Gastroesophageal sphincter (tissue), 4 donors: ENCODE data around the gene ESPNL. TPM values are rescaled to one million over a fixed set of nuclear protein-coding genes. Genes with fewer than 3 reads are reported as not detected.

Experiments used
- ATAC-seq: fragments of 150-250 bp; one replicate; pipeline ENCODE4 v1.9.1; 2016; ENCODE audit warnings: mild to moderate bottlenecking, moderate library complexity
- H3K27ac ChIP-seq, 4 donors: fragments of 200-600 bp; sonication (generic) in 3 of 4; 1 replicate in 3 of 4; 2 replicates in 1 of 4; pipeline ENCODE4 v1.5.1; 2016 to 2019
- H3K27me3 ChIP-seq: fragments of 200-600 bp; sonication (generic); one replicate; pipeline ENCODE4 v1.5.1; 2019
- H3K36me3 ChIP-seq, 2 donors: fragments of 200-600 bp; sonication (generic); one replicate each; pipeline ENCODE4 v1.5.1; 2019; ENCODE audit warnings: control low read depth in 1 of 2
- H3K4me1 ChIP-seq, 3 donors: fragments of 200-600 bp; sonication (generic); 1 replicate in 2 of 3; 2 replicates in 1 of 3; pipeline ENCODE4 v1.5.1; 2016 to 2019; ENCODE audit warnings: control low read depth in 2 of 3
- H3K4me3 ChIP-seq, 2 donors: fragments of 200-600 bp; sonication (generic); one replicate each; pipeline ENCODE4 v1.5.1; 2019; ENCODE audit warnings: mild to moderate bottlenecking in 1 of 2, moderate library complexity in 1 of 2
- H3K9me3 ChIP-seq, 3 donors: fragments of 200-600 bp; sonication (generic); one replicate each; pipeline ENCODE4 v1.5.1; 2017 to 2019; ENCODE audit warnings: control low read depth in 2 of 3
- CTCF ChIP-seq, 4 experiments: fragments of 200-600 bp in 2 of 4; fragments of 450-650 bp in 2 of 4; sonication (generic) in 1 of 4; IDR thresholded peaks; one replicate each; pipeline ENCODE4 v1.5.1; 2017 to 2019; ENCODE audit warnings: antibody characterized with exemption in 4 of 4, mild to moderate bottlenecking in 2 of 4, moderate library complexity in 2 of 4
- EP300 ChIP-seq: sonication (generic); formaldehyde crosslinking; IDR thresholded peaks from one replicate; pipeline ENCODE4 v1.6.1; 2017; ENCODE audit warnings: antibody characterized with exemption, mild to moderate bottlenecking
- POLR2A ChIP-seq, 2 donors: fragments of 450-650 bp; IDR thresholded peaks; one replicate each; pipeline ENCODE4 v1.6.1; 2017; ENCODE audit warnings: antibody characterized with exemption in 2 of 2, mild to moderate bottlenecking in 2 of 2, moderate library complexity in 1 of 2
- POLR2AphosphoS5 ChIP-seq: sonication (generic); formaldehyde crosslinking; IDR thresholded peaks from one replicate; pipeline ENCODE4 v1.6.1; 2017; ENCODE audit warnings: antibody characterized with exemption
- WGBS, 2 donors: methylation state at CpG; one replicate each; pipeline ENCODE4 v1.1.5; 2018; ENCODE audit warnings: low coverage in 1 of 2; 5-methylcytosine and 5-hydroxymethylcytosine counted together
- total RNA-seq, 4 donors: library from RNA; depleted of rRNA; stranded (reverse); fragments of >200 nt; gene quantifications; one replicate each; pipeline ENCODE4 v1.1.0, GENCODE V29; 2016

ESPNL gene
- total RNA-seq, 4 donors from 2014 or later, result 0.12 to 3.4 (median 0.31) TPM; not detected in 1

GRCh38 chr2:238126338-238126737 lies 26.2 kb downstream of the ESPNL start:
- Histone ChIP-seq H3K27me3 (no peaks in the 10 kb centered on the region), H3K4me3 (no peak overlapping the region), H3K27ac (no peak overlapping the region), H3K36me3 (peaks cover 0 to 14% of the 10 kb centered on the region in 2 donors), H3K9me3 (no peaks in the 10 kb centered on the region), H3K4me1 (peaks cover 0 to 16% (median 0%) of the 10 kb centered on the region in 3 donors)
- TF ChIP-seq POLR2A (IDR thresholded peaks at IDR 0.05) (no peak), EP300 (no peak), POLR2AphosphoS5 (no peak), CTCF (IDR thresholded peaks at IDR 0.05) (no peak)
- 88 to 100% methylated on average over 1 of the region's 2 CpGs for WGBS, 2 donors
- no peak for ATAC-seq

GRCh38 chr2:238126775-238127164 lies 26.6 kb downstream of the ESPNL start:
- H3K36me3 ChIP-seq, result peaks cover 0 to 18% of the 10 kb centered on the region in 2 donors

GRCh38 chr2:238127165-238128060 lies 27.3 kb downstream of the ESPNL start:
- ATAC-seq, result peak; percentile 71
- H3K36me3 ChIP-seq, result peaks cover 0 to 18% of the 10 kb centered on the region in 2 donors
- H3K4me1 ChIP-seq, result peaks cover 0 to 16% (median 0%) of the 10 kb centered on the region in 3 donors
- no peaks in the 10 kb centered on the region for H3K27me3 ChIP-seq
- H3K27ac ChIP-seq, result peak overlapping the region in 1 of 4 donors; percentile 31
- WGBS, 2 donors, result 14 to 20% methylated on average over 4 to 7 of the region's 36 CpGs
- H3K4me3 ChIP-seq, result peak overlapping the region in 1 of 2 donors; percentile 46
- TF ChIP-seq POLR2AphosphoS5 (no peak), EP300 (no peak), POLR2A (IDR thresholded peaks at IDR 0.05) (no peak), CTCF (IDR thresholded peaks at IDR 0.05) (peak in 3 of 4 experiments; percentile 20 to 35 (median 28))
- H3K9me3 ChIP-seq, result no peaks in the 10 kb centered on the region

More at GRCh38 chr2:238126775-238127164, 26.6 kb downstream of the ESPNL start:
- H3K4me1 ChIP-seq, result peaks cover 0 to 16% (median 0%) of the 10 kb centered on the region in 3 donors
- TF ChIP-seq CTCF (IDR thresholded peaks at IDR 0.05) (no peak), POLR2AphosphoS5 (no peak), EP300 (no peak), POLR2A (IDR thresholded peaks at IDR 0.05) (no peak)
- peak overlapping the region in 1 of 2 donors; percentile 46 for H3K4me3 ChIP-seq
- H3K27ac ChIP-seq, result no peak overlapping the region
- WGBS, 2 donors, result 51 to 92% methylated on average over 2 of the region's 2 CpGs
- ATAC-seq, result no peak
- H3K27me3 ChIP-seq, result no peaks in the 10 kb centered on the region
- H3K9me3 ChIP-seq, result no peaks in the 10 kb centered on the region

- 87% methylated on average over 3 of the region's 22 CpGs; no CpG with 5 or more reads in 1 of the 2 donors for WGBS, 2 donors
- H3K27ac ChIP-seq, result no peak overlapping the region
- no peaks in the 10 kb centered on the region for H3K9me3 ChIP-seq
- no peaks in the 10 kb centered on the region for H3K27me3 ChIP-seq
- peak overlapping the region in 1 of 2 donors; percentile 46 for H3K4me3 ChIP-seq
- peaks cover 0 to 16% (median 0%) of the 10 kb centered on the region in 3 donors for H3K4me1 ChIP-seq
- no peak for ATAC-seq
- peaks cover 0 to 18% of the 10 kb centered on the region in 2 donors for H3K36me3 ChIP-seq
- TF ChIP-seq POLR2A (IDR thresholded peaks at IDR 0.05) (no peak), EP300 (no peak), POLR2AphosphoS5 (no peak), CTCF (IDR thresholded peaks at IDR 0.05) (no peak)
These were observed 27.9 kb downstream of the ESPNL start for GRCh38 chr2:238128061-238128440.
